NCI-H187 treated with DMSO at 0.1 percent for 48 hours (cell line): ENCODE measurements around the gene TMEM272.

Experiments used
- DNase-seq: peaks from one replicate; lab custom pipeline; 2025; lab: John Stamatoyannopoulos, UW

TMEM272 gene, protein sequence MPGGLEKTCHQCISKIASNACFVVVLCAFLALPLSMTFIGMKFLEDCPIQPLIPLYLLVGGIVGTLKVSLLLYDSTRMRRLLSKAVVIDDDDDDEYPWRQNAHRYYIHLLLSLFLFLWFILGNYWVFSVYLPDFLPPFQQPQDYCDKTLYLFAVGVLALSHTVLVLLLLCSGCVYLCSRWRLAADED

DNA sequence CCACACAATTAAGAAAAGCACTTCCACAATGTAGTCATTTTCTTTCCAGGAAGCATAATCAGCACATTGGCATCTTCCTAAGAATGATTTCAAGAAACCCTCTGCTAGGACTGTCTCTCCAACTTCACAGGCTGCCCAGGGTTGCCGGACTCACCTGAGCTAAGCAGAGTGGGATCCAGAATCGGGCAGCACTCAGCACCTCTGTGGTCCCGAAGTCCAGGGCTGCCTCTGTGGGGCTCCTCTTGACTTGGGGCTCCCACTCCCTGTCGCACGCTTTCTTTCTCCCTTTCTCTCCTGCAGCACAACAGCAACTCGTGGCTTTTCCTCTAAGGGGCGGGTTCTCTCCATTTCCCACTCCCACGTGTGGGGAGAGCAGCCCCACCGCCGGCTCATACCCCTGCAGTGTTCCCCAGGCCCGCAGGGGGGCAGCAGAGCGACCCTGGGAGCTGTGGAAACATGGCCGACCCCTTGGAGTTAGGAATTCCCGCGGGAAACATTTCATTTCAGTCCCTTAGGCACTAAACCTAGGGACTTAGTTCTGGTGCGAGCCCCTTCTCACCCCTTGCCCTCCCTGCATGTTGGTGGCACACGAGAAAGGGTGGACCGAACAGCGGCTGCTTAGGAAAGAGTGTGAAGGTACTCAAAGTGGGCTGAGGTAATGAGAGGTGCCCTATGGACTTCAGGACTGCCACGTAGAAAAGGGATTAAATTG lies at the start of gene TMEM272:
Gene TMEM272 (minus strand): TSS at position 316 of the 712 bp plus-strand sequence. CDS start 6,647 bp downstream, outside the sequence.
- DNase-seq = no peak

DNA sequence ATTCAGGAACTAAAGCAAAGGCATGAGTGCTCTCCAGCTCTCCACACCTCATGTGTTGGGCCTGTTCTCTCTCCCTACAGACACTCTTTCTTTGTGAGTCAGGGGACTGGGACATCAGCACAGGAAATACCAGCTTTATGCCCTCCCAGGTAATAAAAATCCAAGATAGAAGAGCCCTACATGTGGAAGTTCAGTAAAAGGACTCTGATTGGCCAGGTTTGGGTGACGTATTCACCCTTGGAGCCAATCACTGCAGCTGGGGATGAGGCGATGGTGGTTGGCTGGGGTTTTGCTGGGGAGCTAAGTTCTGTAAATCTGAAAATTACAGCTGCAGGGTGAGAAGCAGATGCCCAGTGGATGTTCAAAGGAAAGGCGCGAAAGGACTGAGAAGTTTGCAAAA lies 49.3 kb upstream of the TMEM272 start:
- DNase-seq = no peak

DNA sequence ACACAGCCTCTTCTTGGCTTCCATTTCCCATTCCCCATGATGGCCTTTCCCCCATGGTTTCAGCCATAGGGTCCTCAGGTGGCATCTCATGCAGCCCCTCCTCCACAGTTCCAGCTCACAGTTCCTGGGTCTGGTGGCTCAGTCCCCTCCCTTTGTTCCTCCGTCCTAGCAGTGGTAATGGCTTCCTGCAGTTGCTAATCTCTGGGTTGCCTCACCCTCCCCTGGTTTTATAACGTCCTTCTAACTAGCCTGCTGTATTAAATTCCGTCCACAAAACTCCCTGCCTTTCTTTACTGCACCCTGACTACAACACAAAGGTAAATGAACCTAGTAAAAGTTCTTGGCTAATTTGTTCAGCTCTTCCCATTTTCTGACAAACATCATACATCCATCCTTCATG lies 47.7 kb upstream of the TMEM272 start:
- no peak for DNase-seq

DNA sequence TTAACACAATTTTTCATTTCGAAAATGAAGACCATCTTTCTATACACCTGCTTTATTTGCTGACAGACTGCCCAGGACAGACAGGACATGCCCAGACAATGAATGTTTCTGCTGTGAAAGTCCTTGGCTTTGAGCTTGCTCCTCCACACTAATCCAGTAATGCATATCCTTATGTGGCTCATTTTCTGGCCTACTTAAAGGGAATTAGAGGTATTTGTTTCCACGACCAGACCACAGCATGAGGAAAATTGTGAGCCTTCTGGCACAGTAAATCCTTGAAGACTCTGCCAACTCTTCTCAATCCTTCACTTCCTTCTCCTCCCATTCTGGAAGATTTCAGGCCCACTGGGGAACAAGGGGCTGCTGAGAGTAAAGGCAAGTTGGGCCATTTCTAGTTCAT lies 42.5 kb upstream of the TMEM272 start:
- no peak for DNase-seq

DNA sequence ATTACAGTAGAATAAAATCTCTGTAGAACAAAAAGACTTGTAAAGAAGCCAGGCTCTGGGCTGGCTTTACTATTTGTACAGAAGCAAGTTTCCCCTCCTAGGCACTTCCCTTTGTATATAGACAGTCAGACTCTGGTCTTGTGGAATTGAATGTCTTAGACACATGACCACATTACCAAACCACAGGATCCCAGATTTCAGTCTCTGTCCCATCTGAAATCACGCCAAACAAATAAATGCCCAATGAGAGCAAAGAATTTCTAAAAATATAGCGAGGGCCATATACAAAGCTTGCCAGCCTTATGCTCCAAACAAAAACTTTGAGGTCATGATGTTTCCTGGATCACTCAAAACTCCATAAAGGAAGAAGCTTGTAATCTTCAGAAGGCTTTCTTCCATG lies 40.7 kb upstream of the TMEM272 start:
- no peak for DNase-seq

DNA sequence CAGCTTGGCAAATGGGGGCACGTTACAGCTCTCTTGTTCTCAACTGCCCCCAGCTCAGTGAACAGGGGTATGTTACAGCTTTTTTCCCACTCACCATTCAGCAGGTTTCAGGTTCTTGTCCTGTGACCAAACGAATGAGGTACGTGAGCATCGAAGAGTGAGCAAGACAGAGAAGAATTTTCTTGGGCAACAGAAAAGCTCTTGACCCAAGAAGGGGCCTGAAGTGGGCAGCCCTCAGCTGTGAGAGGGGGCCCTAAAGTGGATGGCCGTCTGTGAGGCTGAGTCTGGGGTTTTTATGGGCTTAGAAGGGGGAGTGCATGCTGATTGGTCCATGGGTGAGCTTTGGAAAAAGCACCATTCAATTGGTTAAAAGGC lies 38.2 kb upstream of the TMEM272 start:
- DNase-seq = no peak

DNA sequence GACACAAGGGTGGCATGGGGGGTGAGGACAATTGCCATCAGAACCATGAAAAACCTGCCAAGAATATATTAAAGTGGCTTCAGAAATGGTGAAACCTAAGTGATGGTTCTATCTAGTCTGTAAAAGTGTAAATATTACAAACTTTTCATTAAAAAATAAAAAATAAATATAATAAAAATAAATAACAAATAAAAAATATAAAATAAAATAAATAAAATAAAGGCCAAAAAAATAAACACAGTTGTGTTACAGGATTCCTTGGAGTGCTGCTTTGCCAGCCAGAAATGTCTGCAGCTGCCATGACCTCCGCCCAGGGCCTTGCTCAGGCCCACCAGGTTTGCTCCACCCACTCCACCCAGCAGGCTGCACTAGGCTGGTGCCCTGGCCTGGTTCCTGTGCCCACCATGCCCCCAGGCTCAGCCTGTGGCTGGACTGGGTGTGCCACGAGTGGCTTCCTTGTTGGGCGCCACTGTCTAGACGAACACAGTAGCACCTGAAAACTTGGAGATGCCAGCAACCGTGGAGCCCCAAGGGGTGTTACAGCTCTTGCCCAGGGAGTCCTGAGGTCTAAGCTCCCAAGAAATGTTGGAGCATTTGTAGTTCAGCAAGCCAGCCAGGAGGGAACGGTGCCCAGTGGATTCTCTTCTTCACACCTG lies 37.7 kb upstream of the TMEM272 start:
- DNase-seq = no peak

DNA sequence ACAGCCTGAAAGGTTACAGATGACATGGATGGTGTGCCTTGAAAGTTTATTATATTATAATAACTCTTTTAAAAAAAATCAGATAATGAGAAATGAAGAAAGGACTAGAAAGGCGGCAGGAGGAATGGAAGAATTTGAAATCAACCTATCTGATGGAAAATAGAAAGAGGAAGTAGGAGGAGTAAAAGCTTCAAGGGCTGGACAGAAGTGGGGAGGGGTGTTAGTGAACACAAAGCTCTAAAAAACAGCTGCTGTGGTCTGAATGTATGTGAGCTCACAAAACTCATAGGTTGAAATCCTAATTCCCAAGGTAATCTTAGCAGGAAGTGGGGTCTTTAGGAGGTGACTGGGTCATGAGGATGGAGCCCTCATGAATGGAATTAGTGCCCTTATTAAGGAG lies 36.3 kb upstream of the TMEM272 start:
- no peak for DNase-seq

DNA sequence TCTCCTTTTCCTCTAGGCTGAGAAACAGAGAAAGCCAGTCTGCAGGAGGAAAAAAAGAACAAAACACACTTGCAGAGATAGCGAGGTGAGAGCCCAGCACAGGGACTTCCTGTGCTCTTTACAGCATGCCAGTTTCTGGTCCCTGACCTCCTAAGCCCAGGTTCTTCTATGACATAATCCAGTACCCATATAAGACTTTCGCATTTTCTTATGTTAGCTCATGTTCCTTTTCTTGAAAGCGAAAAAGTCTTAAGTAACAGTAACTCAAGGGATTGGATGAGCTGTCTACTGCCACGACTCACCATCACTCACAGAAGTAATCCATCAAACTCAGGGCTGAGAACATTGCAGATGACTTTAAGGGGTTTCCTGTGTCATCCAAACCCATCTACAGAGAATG lies 34.2 kb upstream of the TMEM272 start:
- no peak for DNase-seq

DNA sequence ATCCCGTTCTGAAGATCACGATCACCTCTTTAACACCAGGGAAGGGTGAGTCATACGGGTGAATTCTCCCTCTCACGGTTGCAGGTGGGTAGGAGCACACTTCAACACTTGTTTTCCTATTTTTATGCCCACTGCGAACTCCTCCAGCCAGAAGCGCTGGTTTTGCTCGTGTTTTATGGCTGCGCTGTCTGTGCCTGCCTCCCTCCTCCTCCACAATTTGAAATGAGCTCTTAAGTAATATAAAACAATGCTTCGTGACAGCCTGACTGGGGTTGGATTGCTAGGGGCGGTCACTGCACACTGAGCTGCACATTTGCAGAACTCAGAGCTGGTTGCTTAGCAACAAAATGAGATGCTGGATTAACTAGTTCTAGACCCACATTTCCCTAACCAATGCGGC lies 29.7 kb upstream of the TMEM272 start:
- DNase-seq = peak; percentile 55

DNA sequence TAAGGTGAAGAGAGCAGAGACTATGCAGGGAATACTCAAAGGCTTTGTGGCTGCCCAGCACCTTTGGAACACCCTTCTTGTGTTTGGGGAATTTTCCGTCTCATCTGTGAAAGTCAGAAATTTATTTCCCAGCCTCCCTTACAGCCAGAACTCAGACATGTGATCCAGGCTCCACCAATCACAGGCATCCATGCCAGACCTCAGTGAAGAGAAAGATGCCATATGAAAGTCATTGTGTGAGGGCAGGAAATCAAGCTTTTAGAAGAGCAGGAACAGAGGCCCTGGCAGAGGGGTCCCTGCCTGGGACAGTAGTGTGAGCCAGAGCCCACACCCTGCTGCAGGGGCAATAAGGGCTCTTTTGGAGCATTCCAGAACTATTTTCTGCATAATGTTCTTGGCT lies 28.9 kb upstream of the TMEM272 start:
- DNase-seq = no peak

DNA sequence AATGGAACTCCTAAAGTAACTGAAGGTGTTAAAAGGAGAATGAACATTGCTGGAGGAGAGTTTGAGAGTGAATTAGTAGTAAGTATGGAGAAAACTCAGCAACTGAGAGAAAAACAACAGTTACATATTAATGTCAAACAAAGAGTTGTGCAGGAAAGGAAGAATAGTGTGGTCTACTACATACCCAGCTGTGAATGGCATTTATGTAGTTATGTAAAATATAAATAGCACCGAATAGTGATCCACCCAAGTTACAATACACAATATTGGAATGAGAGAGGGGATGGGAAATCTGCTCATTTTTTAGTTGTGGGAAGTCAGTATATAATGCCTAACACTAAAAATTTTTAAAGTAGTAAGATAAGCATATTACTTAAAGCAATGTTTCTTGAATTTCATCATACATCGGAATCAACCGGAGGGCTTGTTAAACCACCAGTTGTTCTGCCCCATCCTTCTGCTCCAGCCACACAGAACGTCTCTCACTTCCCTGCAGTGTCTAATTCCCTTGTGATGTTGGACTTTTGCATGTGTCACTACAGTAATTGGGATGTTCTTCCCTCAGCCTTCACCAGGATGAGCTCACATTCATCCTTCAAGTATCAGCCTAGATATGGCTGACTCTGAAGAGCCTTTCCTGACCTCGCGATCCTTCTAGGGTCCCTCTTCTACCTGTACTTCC lies 28.3 kb upstream of the TMEM272 start:
- no peak for DNase-seq

DNA sequence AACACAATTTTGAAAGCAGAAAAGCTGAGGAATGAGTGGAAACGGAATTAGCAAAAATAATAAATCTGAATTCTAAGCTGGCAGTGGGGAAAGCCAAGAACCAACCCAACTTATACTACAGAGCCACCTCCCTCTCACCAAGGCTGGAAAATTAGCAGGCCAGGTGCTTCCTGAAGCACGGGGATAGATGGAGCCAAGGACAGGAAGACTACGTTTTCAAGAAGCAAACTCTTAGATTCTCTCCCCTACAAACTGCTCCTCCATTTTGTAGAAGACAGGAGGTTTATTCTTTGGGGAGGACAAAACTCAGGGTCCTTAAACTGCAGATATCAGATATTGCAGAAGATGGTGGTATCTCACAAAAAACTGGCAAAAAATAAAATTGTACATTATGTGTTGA lies 25.6 kb upstream of the TMEM272 start:
- DNase-seq = no peak

DNA sequence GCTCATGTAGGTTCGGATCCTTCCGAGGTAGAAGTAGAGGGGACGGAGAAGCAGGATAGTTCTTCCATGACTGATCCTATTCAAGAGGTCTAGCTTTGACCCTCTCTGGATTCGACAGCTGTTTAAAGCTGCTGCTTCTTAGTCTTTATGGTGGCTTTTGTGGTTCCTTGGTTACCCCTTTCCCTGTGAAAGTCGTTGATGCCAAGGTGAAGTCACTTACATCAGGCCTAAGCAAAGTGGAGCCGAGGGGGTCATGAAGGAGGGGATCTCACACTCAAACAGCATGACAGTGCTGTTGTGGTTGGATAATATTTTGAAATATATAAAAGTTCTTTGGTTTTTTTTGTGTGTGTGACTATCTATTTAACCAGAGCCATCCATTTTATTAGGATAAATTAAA lies 24.9 kb upstream of the TMEM272 start:
- DNase-seq = no peak

DNA sequence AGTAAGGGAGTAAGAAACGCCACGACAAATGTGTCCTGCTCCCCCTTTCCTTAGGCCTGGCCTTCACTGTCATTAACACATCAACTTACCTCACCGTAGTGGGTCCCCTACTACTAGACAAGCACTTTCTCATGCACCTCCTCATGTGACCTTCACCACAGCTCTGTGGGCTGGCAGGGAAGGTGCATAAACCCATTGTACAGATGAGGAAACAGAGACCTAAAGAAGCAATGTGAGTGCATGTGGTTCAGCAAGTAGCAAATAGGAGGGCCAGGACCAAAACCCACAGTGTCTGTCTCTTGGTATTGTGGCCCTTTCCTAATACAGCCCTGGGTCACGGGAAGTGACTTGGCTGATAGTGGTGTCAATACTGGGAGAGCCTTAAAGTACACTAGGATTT lies 22.1 kb upstream of the TMEM272 start:
- no peak for DNase-seq

DNA sequence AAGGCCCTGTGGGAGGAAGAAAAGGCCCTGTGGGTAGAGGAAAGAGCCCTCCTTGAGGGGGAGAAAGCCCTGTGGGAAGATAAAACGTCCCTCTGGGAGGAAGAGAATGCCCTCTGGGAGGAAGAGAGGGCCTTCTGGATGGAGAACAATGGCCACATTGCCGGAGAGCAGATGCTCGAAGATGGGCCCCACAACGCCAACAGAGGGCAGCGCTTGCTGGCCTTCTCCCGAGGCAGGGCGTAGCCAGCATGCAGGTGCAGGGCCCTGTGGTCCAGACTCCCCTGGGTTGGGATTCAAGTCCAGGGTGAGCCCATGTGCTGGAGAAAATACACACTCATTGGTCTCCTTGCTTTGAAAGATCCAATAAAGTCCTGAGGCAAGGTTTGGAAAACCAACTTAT lies 20.9 kb upstream of the TMEM272 start:
- no peak for DNase-seq

DNA sequence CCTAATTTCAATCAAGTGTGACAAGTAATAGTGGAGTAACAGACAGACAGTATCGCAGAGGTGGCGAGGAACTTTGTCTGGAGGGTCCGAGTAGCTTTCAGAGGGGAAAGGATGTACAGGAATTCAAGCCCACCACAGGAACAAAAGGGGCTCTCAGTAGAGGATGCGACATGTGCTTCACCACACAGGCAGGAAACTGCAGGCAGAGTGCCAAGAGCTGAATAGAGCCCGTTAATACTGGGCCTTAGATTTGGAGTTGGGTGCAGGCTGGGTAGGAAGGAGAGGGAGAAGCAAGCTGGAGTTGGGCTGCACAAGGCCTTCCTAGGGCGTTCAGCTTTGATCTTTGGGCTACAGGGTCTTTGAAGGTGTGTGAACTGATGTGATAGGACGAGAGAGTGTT lies 18.0 kb upstream of the TMEM272 start:
- DNase-seq = no peak

DNA sequence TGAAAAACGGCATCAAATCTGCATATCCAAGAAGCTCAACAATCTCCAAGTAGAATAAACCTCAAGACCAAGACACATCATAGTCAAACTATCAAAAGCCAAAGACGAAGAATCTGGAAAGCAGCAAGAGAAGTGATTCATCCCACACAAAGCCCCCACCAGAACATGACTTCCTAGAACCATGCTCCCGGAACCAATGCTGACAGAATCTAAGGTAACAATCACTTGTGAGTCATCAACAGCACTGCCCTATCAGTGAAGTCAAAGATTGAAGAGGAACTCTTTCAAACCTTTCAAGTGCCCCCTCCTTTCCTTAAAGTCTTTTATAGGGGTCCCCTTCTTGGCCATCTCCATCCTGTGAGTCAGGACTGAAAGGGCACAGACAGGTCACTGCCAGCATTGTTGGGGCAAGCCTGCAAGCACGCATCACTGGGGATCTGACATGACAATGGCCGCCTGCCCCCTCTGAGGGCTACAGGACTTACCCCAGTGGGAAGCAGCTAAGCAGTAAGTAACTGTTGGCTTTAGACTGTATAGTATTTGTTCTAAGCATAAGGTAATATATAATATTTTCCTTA lies 16.8 kb upstream of the TMEM272 start, which contains the start of gene CCDC70:
Gene CCDC70 (plus strand): TSS at position 247 of the 578 bp plus-strand sequence. CDS start 3,443 bp downstream, outside the sequence.
- DNase-seq = no peak

DNA sequence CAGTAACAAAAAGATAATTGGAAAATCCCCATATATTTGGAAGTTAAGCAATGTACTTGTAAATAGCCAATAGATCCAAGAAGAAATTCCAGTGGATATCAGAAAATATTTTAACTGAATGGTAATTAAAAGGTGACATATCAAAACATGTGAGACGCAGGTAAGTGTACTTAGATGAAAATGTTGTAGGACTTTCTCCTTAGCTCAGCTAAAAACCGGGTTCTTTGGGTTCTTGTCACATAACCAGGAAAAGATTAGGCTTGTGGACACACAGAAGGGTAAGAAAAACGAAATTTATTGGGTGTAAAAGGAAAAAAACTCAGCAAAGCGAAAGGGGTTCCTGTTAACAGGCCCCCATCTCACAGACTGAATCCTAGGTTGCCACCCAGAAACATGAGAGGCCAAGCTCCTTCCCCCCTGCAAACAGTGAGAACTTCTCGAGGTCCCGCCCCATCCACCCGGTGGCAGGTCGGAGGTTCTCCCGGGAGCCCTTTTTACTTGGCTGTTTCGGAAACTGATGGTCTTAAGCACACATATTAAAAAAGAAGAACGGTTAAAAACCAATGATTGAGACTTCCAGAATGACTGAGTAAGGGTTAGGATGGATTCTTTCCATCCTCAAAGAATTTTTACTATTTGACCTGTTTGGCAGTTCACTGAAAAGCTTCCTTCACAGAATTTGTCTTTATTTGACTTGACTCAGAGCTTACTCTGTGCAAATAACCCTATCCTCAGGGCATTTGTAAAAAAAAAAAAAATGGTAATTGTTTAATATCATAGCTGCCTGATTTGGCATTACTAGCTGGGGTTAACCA lies 13.7 kb upstream of the TMEM272 start:
- DNase-seq = no peak

DNA sequence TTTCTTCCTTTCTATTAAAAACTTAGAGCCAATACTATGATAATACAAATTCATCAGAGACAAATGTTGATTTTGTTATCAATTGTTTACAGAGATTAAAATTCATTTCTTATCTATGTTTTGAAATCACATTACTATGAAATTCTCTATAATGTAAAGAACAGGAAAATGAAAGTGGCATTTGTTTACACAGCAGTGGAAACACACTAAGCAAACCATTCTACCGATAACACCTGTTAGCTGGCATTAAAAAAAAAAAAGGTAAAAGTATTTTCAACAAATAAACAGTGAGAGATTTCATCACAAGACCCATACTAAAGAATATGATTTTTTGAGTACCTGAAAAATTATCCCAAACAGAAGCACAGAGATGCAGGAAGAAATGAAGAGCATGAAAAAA lies 12.0 kb upstream of the TMEM272 start:
- DNase-seq = no peak

DNA sequence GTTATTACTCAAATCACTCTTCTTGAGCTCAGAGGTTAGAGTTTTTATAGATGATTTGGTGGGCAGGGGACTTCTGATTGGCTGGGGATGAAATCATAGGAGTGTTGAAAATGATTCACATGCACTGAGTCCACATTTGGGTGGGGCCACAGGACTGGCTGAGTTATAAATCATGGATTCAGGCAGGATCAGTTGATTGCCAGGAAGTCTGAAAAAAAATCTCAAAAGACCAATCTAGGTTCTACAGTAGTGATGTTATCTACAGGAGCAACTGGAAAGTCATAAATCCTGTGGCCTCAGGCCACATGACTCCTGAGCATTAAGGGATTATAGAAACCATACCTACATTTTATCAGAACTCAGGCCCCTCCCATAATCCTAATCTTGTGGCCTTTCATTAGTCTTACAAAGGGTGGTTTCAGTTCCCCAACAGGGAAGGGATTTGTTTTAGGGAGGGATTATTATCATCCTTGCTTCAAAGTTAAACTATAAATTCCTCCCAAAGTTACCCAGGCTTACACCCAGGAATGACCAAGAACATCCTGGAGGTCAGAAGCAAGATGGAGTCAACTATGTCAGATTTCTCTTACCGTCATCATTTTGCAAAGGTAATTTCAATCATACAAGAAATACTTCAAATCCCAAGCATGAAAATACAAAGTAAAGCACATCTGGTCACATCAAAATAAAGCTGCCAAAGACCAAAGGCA lies 11.2 kb upstream of the TMEM272 start:
- DNase-seq = no peak
